WTC11 (cell line): Measurements from ENCODE around the gene PIGU. TPM values are rescaled to one million over a fixed set of nuclear protein-coding genes. Genes with fewer than 3 reads are reported as not detected.

ENCODE experiments used
- ATAC-seq: fragments of 200-7000 bp; cut with Tn5 transposase; 2 replicates; pipeline ENCODE4 v1.10.0; 2021; ENCODE audit warnings: mild to moderate bottlenecking, moderate library complexity
- CTCF ChIA-PET: fragments of 300-600 bp; sonication (Branson Sonifier 250); formaldehyde crosslinking; loops from one replicate; lab custom pipeline; 2021; ENCODE audit warnings: antibody characterized with exemption; lab: Charles Lee
- POLR2A ChIA-PET: fragments of 350-600 bp; sonication (Branson Sonifier 250); formaldehyde crosslinking; loops from one replicate; lab custom pipeline; 2021; ENCODE audit warnings: antibody characterized with exemption; lab: Charles Lee
- DNase-seq: peaks from one replicate; pipeline ENCODE4 v3.0.0; 2021; ENCODE audit warnings: low spot score
- H3K27ac Mint-ChIP-seq: 2 replicates; pipeline ENCODE4 v1.8.0; 2021; ENCODE audit warnings: mixed read lengths
- H3K27me3 Mint-ChIP-seq: 2 replicates; pipeline ENCODE4 v1.8.0; 2021; ENCODE audit warnings: low read depth, mild to moderate bottlenecking, moderate library complexity, mixed read lengths
- H3K36me3 Mint-ChIP-seq: 2 replicates; pipeline ENCODE4 v1.8.0; 2021; ENCODE audit warnings: mixed read lengths
- H3K4me1 Mint-ChIP-seq: 2 replicates; pipeline ENCODE4 v1.8.0; 2022; ENCODE audit warnings: mixed read lengths
- H3K4me3 Mint-ChIP-seq: 2 replicates; pipeline ENCODE4 v1.8.0; 2021; ENCODE audit warnings: mild to moderate bottlenecking, moderate library complexity, mixed read lengths
- H3K9me3 Mint-ChIP-seq: 2 replicates; pipeline ENCODE4 v1.8.0; 2021; ENCODE audit warnings: mixed read lengths
- CREB1 ChIP-seq: sonication (generic); formaldehyde crosslinking; IDR thresholded peaks from 2 replicates; pipeline ENCODE4 v1.8.0; 2023; ENCODE audit warnings: mild to moderate bottlenecking, missing genetic modification reagents
- ESRRA ChIP-seq: sonication (generic); formaldehyde crosslinking; IDR thresholded peaks from 2 replicates; pipeline ENCODE4 v1.8.1; 2022; ENCODE audit warnings: mild to moderate bottlenecking, missing genetic modification reagents, borderline replicate concordance
- GABPB1 ChIP-seq: sonication (generic); formaldehyde crosslinking; IDR thresholded peaks from 2 replicates; pipeline ENCODE4 v1.8.1; 2023; ENCODE audit warnings: mild to moderate bottlenecking, missing genetic modification reagents
- GRHL2 ChIP-seq: fragments of 250-450 bp; sonication (Bioruptor Pico); IDR thresholded peaks from 2 replicates; pipeline ENCODE4 v1.8.0; 2022; ENCODE audit warnings: mild to moderate bottlenecking, moderate library complexity; ENCODE audit not compliant: insufficient replicate concordance, severe bottlenecking
- GTF2I ChIP-seq: fragments of 250-450 bp; sonication (Bioruptor Pico); conservative IDR thresholded peaks from 2 replicates; pipeline ENCODE4 v1.4.0; 2021; ENCODE audit warnings: mild to moderate bottlenecking
- HMGA2 ChIP-seq: fragments of 250-450 bp; sonication (Bioruptor Pico); IDR thresholded peaks from 2 replicates; pipeline ENCODE4 v1.4.0; 2021; ENCODE audit warnings: mild to moderate bottlenecking, moderate library complexity
- IRF2 ChIP-seq: sonication (generic); formaldehyde crosslinking; IDR thresholded peaks from 2 replicates; pipeline ENCODE4 v1.8.0; 2022; ENCODE audit warnings: low read depth, missing genetic modification reagents, borderline replicate concordance
- NR2C2 ChIP-seq: sonication (generic); formaldehyde crosslinking; IDR thresholded peaks from 2 replicates; pipeline ENCODE4 v1.8.0; 2022; ENCODE audit warnings: mild to moderate bottlenecking, missing genetic modification reagents
- SMAD4 ChIP-seq: sonication (generic); formaldehyde crosslinking; IDR thresholded peaks from 2 replicates; pipeline ENCODE4 v1.8.0; 2022; ENCODE audit warnings: mild to moderate bottlenecking, missing genetic modification reagents
- TCF7 ChIP-seq: sonication (generic); formaldehyde crosslinking; IDR thresholded peaks from 2 replicates; pipeline ENCODE4 v1.8.0; 2022; ENCODE audit warnings: mild to moderate bottlenecking, low read depth, missing genetic modification reagents, moderate library complexity
- TEAD1 ChIP-seq: sonication (generic); formaldehyde crosslinking; IDR thresholded peaks from 2 replicates; pipeline ENCODE4 v1.8.0; 2022; ENCODE audit warnings: mild to moderate bottlenecking, missing genetic modification reagents
- ZBTB21 ChIP-seq: sonication (generic); formaldehyde crosslinking; IDR thresholded peaks from 2 replicates; pipeline ENCODE4 v1.8.1; 2023; ENCODE audit warnings: mild to moderate bottlenecking, missing genetic modification reagents, borderline replicate concordance
- ZNF138 ChIP-seq: sonication (generic); formaldehyde crosslinking; conservative IDR thresholded peaks from 2 replicates; pipeline ENCODE4 v1.8.1; 2022; ENCODE audit warnings: mild to moderate bottlenecking, moderate library complexity, missing genetic modification reagents
- ZNF232 ChIP-seq: sonication (generic); formaldehyde crosslinking; IDR thresholded peaks from 2 replicates; pipeline ENCODE4 v1.8.0; 2022; ENCODE audit warnings: mild to moderate bottlenecking, missing genetic modification reagents
- ZNF396 ChIP-seq: fragments of 250-450 bp; sonication (Bioruptor Pico); IDR thresholded peaks from 2 replicates; pipeline ENCODE4 v1.8.0; 2021; ENCODE audit warnings: mild to moderate bottlenecking, moderate library complexity, borderline replicate concordance
- ZNF423 ChIP-seq: fragments of 250-450 bp; sonication (Bioruptor Pico); IDR thresholded peaks from 2 replicates; pipeline ENCODE4 v2.1.2; 2022; ENCODE audit warnings: mild to moderate bottlenecking, moderate library complexity
- ZNF671 ChIP-seq: fragments of 250-450 bp; sonication (Bioruptor Pico); IDR thresholded peaks from 2 replicates; pipeline ENCODE4 v1.8.0; 2021; ENCODE audit warnings: mild to moderate bottlenecking
- total RNA-seq: library from RNA; stranded (reverse); gene quantifications from 3 replicates; pipeline ENCODE4 v1.2.3, GENCODE V29; 2021
- TF ChIP-seq, protein P1 (sequence below): sonication (generic); formaldehyde crosslinking; IDR thresholded peaks from 2 replicates; pipeline ENCODE4 v1.8.0; 2022; ENCODE audit warnings: missing genetic modification reagents
- TF ChIP-seq, protein P2 (sequence below): fragments of 250-450 bp; sonication (Bioruptor Pico); conservative IDR thresholded peaks from 2 replicates; pipeline ENCODE4 v1.9.0; 2021; ENCODE audit warnings: mild to moderate bottlenecking
- TF ChIP-seq, protein P3 (sequence below): fragments of 250-450 bp; sonication (Bioruptor Pico); IDR thresholded peaks from 2 replicates; pipeline ENCODE4 v1.9.0; 2021; ENCODE audit warnings: moderate library complexity, mild to moderate bottlenecking, inconsistent platforms, borderline replicate concordance
- TF ChIP-seq, protein P4 (sequence below): sonication (generic); formaldehyde crosslinking; IDR thresholded peaks from 2 replicates; pipeline ENCODE4 v1.8.0; 2022; ENCODE audit warnings: mild to moderate bottlenecking, missing genetic modification reagents
- TF ChIP-seq, protein P5 (sequence below): fragments of 250-450 bp; sonication (Bioruptor Pico); IDR thresholded peaks from 2 replicates; pipeline ENCODE4 v1.9.0; 2021; ENCODE audit warnings: mild to moderate bottlenecking

PIGU gene
- total RNA-seq, 1 experiment from 2014 or later, result 24.8 TPM

DNA sequence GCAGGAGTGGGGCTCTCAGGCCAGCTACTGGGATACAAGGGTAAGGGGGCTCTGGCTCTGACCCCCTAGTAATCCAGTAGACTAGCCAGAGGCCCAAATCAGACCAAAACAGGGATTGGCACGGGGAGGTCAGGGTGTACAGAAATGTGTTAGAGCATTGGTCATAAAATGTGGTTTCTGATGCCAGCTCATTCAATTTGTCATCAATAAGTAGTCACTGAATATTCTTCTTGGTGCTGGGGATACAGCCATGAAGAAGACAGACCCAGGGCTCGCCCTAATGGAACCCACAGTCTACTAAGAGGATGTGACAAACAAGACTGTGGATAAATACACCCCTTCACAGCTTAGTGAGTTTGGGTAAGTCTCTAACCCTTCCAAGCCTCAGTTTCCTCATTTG lies 107.3 kb downstream of the PIGU start:
- ChIA-PET CTCF (interaction anchor here (0.9 kb wide), 1 partner anchor 200 kb away, joined by 5 read pairs; no protein-coding TSS in a partner anchor), POLR2A (no interaction called here)
- TF ChIP-seq TEAD1 (no peak), GABPB1 (CRISPR knock-in tag) (no peak), IRF2 (CRISPR knock-in tag) (no peak), GRHL2 (CRISPR knock-in tag) (no peak), ZNF232 (no peak)
- Mint-ChIP-seq H3K4me3 (no peak overlapping the region), H3K9me3 (no peaks in the 10 kb centered on the region), H3K36me3 (peaks cover 5% of the 10 kb centered on the region; the same call in 1 of the 2 replicates), H3K27me3 (no peaks in the 10 kb centered on the region), H3K4me1 (peaks cover 23% of the 10 kb centered on the region), H3K27ac (no peak overlapping the region)
- DNase-seq, result no peak
- ATAC-seq, result no peak

DNA sequence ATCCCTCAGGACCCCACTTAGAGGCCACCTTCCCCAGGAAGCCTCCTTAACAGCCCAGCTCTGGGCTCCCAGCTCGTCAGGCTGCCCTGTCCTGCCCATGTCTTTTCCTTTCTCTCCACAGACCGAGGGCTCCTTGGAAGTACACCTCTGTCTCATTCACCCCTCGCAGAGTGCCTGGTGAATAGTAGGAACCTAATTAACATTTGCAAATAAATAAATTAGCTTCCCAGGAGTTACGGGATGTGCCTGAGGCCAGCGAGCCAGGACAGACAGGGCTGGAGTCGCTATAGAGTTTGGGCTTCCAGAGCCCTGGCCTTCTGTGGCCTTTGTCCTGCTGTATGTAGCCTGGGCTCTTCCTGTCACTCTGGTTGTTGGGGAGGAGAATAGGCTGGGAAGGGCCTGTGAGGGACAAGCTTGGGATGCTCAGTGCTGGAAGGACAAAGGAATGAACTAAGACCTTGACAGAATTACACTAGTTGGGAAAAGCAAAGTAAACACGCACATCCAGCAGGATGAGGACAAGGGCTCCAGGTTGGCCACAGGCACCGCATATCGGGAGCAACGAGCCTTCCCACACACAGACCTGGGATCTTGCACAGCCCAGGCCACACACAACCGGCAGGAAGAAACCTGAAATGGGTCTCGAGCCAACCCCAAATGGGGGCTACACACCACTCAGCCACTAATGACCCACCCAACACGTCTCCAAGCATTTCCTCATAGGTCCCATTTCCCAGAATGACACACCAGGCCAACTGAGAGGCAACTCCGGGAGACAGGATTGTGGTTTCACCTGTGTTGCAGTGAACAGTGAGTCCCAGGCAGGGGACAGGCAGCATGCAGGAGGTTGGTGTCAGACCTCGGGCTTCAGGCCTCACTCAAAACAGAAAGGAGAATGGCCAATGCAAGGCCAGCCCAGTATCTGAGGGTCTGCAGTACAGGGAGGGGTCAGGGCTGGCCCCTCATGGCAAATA lies 108.7 kb downstream of the PIGU start:
- POLR2A ChIA-PET, result no interaction called here
- no peak for TF ChIP-seq ESRRA
- TF ChIP-seq CREB1 (CRISPR knock-in tag), result no peak
- TF ChIP-seq ZNF423 (CRISPR knock-in tag), result no peak
- TF ChIP-seq ZBTB21 (CRISPR knock-in tag), result no peak
- TF ChIP-seq HMGA2 (CRISPR knock-in tag), result no peak
- CTCF ChIA-PET, result no interaction called here
- Mint-ChIP-seq H3K27me3 (no peaks in the 10 kb centered on the region), H3K4me1 (peaks cover 23% of the 10 kb centered on the region), H3K9me3 (no peaks in the 10 kb centered on the region), H3K4me3 (no peak overlapping the region), H3K36me3 (peaks cover under 1% of the 10 kb centered on the region; the same call in 1 of the 2 replicates), H3K27ac (peak overlapping the region; percentile 97)
- DNase-seq (no peak), ATAC-seq (peak; percentile 77)

DNA sequence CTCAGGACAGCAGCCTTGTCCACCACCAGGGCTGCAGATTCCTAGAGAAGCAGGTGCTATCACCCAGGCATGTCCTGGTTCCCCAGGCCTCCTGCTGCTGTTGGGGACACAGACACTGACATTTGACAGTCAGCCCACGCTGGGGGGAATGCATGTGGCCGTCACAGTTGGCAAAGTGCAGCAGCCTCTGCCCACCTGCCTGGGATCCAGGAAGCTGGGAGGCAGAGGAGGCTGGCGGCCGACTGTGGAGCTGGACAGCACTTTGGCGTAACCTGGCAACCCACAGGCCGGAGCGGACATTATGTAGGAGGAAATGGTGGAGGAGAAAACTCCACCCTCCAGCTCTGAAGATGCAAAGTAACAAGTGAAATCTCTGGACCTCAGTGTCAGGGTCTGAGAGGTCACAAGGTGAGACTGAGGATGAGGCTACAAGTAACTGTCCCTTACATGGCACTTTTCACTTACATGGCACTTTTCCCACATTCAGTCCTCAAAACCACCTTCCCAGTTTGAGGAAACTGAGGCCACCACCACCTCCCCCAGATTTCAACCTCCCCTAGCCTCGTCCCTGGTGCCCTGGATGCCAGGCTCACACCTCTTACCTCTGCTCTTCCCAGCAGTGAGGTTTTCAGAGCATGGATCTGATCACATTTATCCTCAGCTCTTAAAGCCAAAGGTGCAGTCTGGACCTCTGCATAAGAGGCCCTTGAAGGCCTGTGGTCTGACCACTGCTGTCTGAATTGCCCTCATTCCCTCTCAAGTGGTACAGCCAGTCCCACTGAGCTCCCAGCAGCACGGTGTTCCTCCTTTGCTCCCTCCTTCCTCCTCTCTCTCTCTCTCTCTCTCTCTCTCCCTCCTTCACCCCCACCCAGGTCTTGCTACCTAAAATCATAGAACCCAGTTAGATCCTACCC lies 109.7 kb downstream of the PIGU start:
- POLR2A ChIA-PET, result no interaction called here
- TF ChIP-seq ZNF671 (CRISPR knock-in tag), result no peak
- TF ChIP-seq TCF7 (CRISPR knock-in tag), result no peak
- TF ChIP-seq, protein P1, sequence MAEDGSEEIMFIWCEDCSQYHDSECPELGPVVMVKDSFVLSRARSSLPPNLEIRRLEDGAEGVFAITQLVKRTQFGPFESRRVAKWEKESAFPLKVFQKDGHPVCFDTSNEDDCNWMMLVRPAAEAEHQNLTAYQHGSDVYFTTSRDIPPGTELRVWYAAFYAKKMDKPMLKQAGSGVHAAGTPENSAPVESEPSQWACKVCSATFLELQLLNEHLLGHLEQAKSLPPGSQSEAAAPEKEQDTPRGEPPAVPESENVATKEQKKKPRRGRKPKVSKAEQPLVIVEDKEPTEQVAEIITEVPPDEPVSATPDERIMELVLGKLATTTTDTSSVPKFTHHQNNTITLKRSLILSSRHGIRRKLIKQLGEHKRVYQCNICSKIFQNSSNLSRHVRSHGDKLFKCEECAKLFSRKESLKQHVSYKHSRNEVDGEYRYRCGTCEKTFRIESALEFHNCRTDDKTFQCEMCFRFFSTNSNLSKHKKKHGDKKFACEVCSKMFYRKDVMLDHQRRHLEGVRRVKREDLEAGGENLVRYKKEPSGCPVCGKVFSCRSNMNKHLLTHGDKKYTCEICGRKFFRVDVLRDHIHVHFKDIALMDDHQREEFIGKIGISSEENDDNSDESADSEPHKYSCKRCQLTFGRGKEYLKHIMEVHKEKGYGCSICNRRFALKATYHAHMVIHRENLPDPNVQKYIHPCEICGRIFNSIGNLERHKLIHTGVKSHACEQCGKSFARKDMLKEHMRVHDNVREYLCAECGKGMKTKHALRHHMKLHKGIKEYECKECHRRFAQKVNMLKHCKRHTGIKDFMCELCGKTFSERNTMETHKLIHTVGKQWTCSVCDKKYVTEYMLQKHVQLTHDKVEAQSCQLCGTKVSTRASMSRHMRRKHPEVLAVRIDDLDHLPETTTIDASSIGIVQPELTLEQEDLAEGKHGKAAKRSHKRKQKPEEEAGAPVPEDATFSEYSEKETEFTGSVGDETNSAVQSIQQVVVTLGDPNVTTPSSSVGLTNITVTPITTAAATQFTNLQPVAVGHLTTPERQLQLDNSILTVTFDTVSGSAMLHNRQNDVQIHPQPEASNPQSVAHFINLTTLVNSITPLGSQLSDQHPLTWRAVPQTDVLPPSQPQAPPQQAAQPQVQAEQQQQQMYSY (CRISPR knock-in tag), result no peak
- TF ChIP-seq, protein P2, sequence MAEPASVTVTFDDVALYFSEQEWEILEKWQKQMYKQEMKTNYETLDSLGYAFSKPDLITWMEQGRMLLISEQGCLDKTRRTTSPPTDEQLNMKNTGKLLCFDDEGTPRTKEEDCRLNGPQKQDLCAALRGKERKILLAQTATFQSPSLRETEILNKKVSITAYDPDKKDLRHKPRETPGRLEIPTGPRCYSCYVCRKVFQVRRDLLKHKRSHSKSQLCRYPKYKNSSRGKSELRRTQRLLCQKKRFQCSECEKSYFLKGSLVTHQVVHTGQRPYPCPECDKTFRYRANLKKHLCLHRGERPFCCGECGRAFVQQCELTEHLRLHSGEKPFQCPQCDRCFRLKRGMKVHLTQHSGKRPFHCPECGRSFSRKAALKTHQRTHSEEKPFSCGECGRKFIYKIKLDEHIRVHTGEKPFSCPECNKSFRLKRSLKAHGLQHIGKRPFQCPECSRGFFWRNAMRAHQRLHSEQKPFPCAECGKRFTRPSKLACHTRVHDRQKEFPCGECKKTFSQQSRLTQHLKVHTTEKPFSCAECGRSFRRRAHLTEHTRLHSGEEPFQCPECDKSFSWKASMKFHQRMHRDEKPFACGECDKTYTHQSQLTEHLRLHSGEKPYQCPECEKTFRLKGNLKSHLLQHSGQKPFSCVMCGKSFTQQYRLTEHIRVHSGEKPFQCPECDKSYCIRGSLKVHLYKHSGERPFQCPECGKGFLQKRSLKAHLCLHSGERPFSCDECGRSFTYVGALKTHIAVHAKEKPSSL (CRISPR knock-in tag), result no peak
- no peak for TF ChIP-seq ZNF138 (CRISPR knock-in tag)
- TF ChIP-seq, protein P3, sequence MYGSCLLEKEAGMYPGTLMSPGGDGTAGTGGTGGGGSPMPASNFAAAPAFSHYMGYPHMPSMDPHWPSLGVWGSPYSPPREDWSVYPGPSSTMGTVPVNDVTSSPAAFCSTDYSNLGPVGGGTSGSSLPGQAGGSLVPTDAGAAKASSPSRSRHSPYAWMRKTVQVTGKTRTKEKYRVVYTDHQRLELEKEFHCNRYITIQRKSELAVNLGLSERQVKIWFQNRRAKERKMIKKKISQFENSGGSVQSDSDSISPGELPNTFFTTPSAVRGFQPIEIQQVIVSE, result no peak
- no peak for TF ChIP-seq TEAD1
- TF ChIP-seq NR2C2 (CRISPR knock-in tag), result no peak
- TF ChIP-seq GABPB1 (CRISPR knock-in tag), result no peak
- no peak for TF ChIP-seq GTF2I (CRISPR knock-in tag)
- no peak for TF ChIP-seq ZNF396 (CRISPR knock-in tag)
- TF ChIP-seq, protein P4, sequence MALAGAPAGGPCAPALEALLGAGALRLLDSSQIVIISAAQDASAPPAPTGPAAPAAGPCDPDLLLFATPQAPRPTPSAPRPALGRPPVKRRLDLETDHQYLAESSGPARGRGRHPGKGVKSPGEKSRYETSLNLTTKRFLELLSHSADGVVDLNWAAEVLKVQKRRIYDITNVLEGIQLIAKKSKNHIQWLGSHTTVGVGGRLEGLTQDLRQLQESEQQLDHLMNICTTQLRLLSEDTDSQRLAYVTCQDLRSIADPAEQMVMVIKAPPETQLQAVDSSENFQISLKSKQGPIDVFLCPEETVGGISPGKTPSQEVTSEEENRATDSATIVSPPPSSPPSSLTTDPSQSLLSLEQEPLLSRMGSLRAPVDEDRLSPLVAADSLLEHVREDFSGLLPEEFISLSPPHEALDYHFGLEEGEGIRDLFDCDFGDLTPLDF (CRISPR knock-in tag), result no peak
- TF ChIP-seq, protein P5, sequence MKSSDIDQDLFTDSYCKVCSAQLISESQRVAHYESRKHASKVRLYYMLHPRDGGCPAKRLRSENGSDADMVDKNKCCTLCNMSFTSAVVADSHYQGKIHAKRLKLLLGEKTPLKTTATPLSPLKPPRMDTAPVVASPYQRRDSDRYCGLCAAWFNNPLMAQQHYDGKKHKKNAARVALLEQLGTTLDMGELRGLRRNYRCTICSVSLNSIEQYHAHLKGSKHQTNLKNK (CRISPR knock-in tag), result no peak
- TF ChIP-seq SMAD4 (CRISPR knock-in tag), result no peak

More for the DNA sequence above, 109.7 kb downstream of the PIGU start:
- DNase-seq (no peak), ATAC-seq (no peak)
- CTCF ChIA-PET, result interaction anchor here (1.1 to 1.8 kb wide), 2 partner anchors 22 to 138 kb away, joined by 3 to 4 read pairs; no protein-coding TSS in a partner anchor
- H3K27ac Mint-ChIP-seq, result peak overlapping the region; percentile 97
- no peaks in the 10 kb centered on the region for H3K27me3 Mint-ChIP-seq
- H3K4me1 Mint-ChIP-seq, result peaks cover 23% of the 10 kb centered on the region
- H3K36me3 Mint-ChIP-seq, result no peaks in the 10 kb centered on the region; the same call in 1 of the 2 replicates
- H3K9me3 Mint-ChIP-seq, result no peaks in the 10 kb centered on the region
- no peak overlapping the region for H3K4me3 Mint-ChIP-seq
